K562 (cell line): ENCODE data around the gene GFRA3. TPM values are rescaled to one million over a fixed set of nuclear protein-coding genes. Genes with fewer than 3 reads are reported as not detected.

Experiments
- ATF3 ChIP-seq, 2 experiments: fragments of 450-650 bp in 1 of 2; sonication (generic) in 1 of 2; formaldehyde crosslinking in 1 of 2; IDR thresholded peaks in 1 of 2; conservative IDR thresholded peaks in 1 of 2; 2 replicates each; pipeline versions ENCODE4 v1.6.1 to v1.8.1; 2016 to 2023; ENCODE audit warnings: mild to moderate bottlenecking in 2 of 2, moderate library complexity in 2 of 2, inconsistent platforms in 1 of 2, missing genetic modification reagents in 1 of 2
- ATF7 ChIP-seq: fragments of 450-650 bp; IDR thresholded peaks from 2 replicates; pipeline ENCODE4 v1.7.1; 2014; ENCODE audit warnings: mild to moderate bottlenecking, moderate library complexity
- CEBPG ChIP-seq, 3 experiments: fragments of 200-800 bp in 1 of 3; sonication (Bioruptor generic) in 1 of 3; sonication (generic) in 1 of 3; formaldehyde crosslinking in 1 of 3; IDR thresholded peaks in 2 of 3; conservative IDR thresholded peaks in 1 of 3; 2 replicates each; pipeline versions ENCODE4 v1.6.1 to v1.8.0; 2016 to 2022; ENCODE audit warnings: missing compliant biosample characterization in 2 of 3, missing genetic modification characterization in 2 of 3, mild to moderate bottlenecking in 1 of 3, missing genetic modification reagents in 1 of 3
- CXXC5 ChIP-seq: fragments of 250-450 bp; sonication (Bioruptor Pico); IDR thresholded peaks from 2 replicates; pipeline ENCODE4 v1.8.0; 2022; ENCODE audit warnings: inconsistent platforms, mild to moderate bottlenecking, moderate library complexity
- DEAF1 ChIP-seq: fragments of 450-650 bp; formaldehyde crosslinking; IDR thresholded peaks from 2 replicates; pipeline ENCODE4 v1.4.0; 2020; ENCODE audit warnings: mild to moderate bottlenecking, moderate library complexity
- FOXK2 ChIP-seq, 2 experiments: fragments of 450-650 bp; IDR thresholded peaks in 1 of 2; conservative IDR thresholded peaks in 1 of 2; 2 replicates each; pipeline ENCODE4 v1.6.1; 2016; ENCODE audit warnings: low read depth in 2 of 2, mild to moderate bottlenecking in 1 of 2
- IRF1 ChIP-seq: sonication (generic); formaldehyde crosslinking; IDR thresholded peaks from 2 replicates; pipeline ENCODE4 v1.8.0; 2022; ENCODE audit warnings: missing genetic modification reagents, mild to moderate bottlenecking, borderline replicate concordance
- KDM1A ChIP-seq, 2 experiments: fragments of 450-650 bp; IDR thresholded peaks; 2 replicates each; pipeline ENCODE4 v1.6.1; 2016; ENCODE audit warnings: mild to moderate bottlenecking in 2 of 2
- MNT ChIP-seq, 2 experiments: fragments of 450-650 bp; conservative IDR thresholded peaks; 2 replicates each; pipeline ENCODE4 v1.6.1; 2017; ENCODE audit warnings: mild to moderate bottlenecking in 2 of 2, moderate library complexity in 2 of 2
- POLR2B ChIP-seq: fragments of 450-650 bp; IDR thresholded peaks from 2 replicates; pipeline ENCODE4 v1.6.1; 2018; ENCODE audit warnings: low read depth; ENCODE audit not compliant: partially characterized antibody
- RB1 ChIP-seq: fragments of 450-650 bp; IDR thresholded peaks from 2 replicates; pipeline ENCODE4 v1.6.1; 2017; ENCODE audit warnings: low read depth, mild to moderate bottlenecking
- SMAD1 ChIP-seq: fragments of 150-350 bp; IDR thresholded peaks from 2 replicates; pipeline ENCODE4 v1.6.1; 2014; ENCODE audit warnings: low read length, low read depth; ENCODE audit not compliant: partially characterized antibody
- SP2 ChIP-seq: IDR thresholded peaks from 2 replicates; pipeline ENCODE4 v1.6.1; 2011; ENCODE audit warnings: mild to moderate bottlenecking, low read depth, low read length, moderate library complexity; ENCODE audit not compliant: poor library complexity, severe bottlenecking; ENCODE audit errors: extremely low read depth
- STAT5B ChIP-seq: fragments of 250-450 bp; sonication (Bioruptor Pico); IDR thresholded peaks from 2 replicates; pipeline ENCODE4 v1.8.0; 2021; ENCODE audit warnings: mild to moderate bottlenecking, inconsistent platforms
- TAF1 ChIP-seq: IDR thresholded peaks from 2 replicates; pipeline ENCODE4 v1.6.1; 2011; ENCODE audit warnings: mild to moderate bottlenecking, low read length, moderate library complexity; ENCODE audit not compliant: insufficient read depth, control insufficient read depth, severe bottlenecking; ENCODE audit errors: extremely low read depth
- polyA plus RNA-seq, 8 experiments: library from polyadenylated mRNA; depleted of rRNA in 4 of 8; stranded (reverse) in 5 of 8; unstranded in 3 of 8; fragments of >200 nt; fragmentation: Nextera tagmentation in 2 of 8; fragmentation: Illumina TruSeq in 1 of 8; extraction: Ambion mirVana in 2 of 8; extraction: Trizol in 1 of 8; gene quantifications; 2 replicates each; pipeline versions ENCODE4 v1.2.1 to v1.2.3, GENCODE V29; 2011 to 2014; ENCODE audit warnings: inconsistent platforms in 1 of 8, missing spikeins in 1 of 8
- total RNA-seq, 7 experiments: library from RNA; depleted of rRNA in 6 of 7; stranded (reverse); fragments of >200 nt in 6 of 7; fragmentation: Illumina TruSeq in 2 of 7; extraction: Trizol in 2 of 7; gene quantifications; 2 replicates each; pipeline versions ENCODE4 v1.2.1 to v1.2.3, GENCODE V29; 2011 to 2021; ENCODE audit warnings: low replicate concordance in 1 of 7
- TF ChIP-seq, protein P1 (sequence below): fragments of 450-650 bp; IDR thresholded peaks from 2 replicates; pipeline ENCODE4 v1.7.1; 2018; ENCODE audit warnings: mild to moderate bottlenecking, low read depth; ENCODE audit not compliant: partially characterized antibody

GFRA3 gene
- total and polyA plus RNA-seq, 9 of the 15 experiments (the other 6 are each of a cell fraction or from before 2014, with no cell fraction given): 0.05 to 0.09 (median 0.08) TPM; not detected in 6

DNA sequence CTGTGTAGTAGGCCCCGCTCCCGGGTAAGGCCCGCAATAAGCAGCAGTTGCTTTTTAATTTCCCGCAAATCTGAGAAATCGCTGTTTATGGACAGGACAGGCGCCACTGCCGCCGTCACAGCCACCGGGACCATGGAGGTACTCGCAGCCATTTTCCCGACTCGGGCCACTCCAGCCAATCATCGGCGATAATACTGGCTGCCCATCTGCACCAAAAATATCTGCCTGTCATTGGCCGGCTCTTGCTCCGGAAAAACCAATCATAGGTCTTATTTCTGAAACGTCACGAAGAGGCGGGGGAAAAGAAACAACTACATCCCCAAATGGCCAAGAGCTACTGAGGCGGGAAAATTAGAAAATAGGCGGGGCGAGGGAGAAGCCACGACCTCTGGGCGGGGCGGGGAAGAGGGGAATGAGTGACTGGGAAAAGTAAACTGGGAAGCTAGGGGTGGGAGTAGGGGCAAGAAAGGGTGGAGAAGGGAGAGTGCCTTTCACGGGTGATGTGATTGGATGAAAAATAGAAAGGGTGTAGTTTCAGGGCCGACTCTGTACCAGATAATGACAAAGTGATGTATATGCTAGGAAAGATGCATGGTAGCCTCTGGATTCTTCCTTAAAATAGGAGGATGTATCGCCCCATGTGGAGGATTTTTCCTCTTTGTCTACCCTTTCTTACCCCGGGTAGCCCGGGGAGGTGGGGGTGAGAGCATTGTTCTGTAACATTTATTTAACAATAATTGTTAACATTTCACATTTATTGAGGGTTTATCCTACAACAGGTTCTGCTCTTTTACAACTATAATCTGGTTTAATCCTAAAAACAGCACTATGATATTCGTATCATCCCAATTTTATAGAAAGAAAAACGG lies 61.0 kb downstream of the GFRA3 start, which contains the start of gene CDC23 (continued):
- TF ChIP-seq ATF3 (IDR thresholded peaks at IDR 0.05) (no peak), ATF3 (CRISPR knock-in tag; conservative IDR thresholded peaks at IDR 0.05) (no peak), RB1 (peak; percentile 72; the same call in 1 of the 2 replicates), IRF1 (CRISPR knock-in tag) (no peak), FOXK2 (conservative IDR thresholded peaks at IDR 0.05 in 1 of 2, IDR thresholded peaks at IDR 0.05 in 1 of 2; ENCODE audit: low read depth in 2 of 2) (peak; percentile 95), MNT (conservative IDR thresholded peaks at IDR 0.05) (peak in 1 of 2 experiments; percentile 75; a peak in 2 of 4 replicates), STAT5B (no peak), ATF7 (peak; percentile 53), SMAD1 (peak; percentile 54), CEBPG (CRISPR knock-in tag; IDR thresholded peaks at IDR 0.05) (no peak), CEBPG (tag; conservative IDR thresholded peaks at IDR 0.05 in 1 of 2, IDR thresholded peaks at IDR 0.05 in 1 of 2) (no peak), TAF1 (peak; percentile 93), POLR2B (peak; percentile 84), DEAF1 (no peak), SP2 (peak; percentile 39), KDM1A (IDR thresholded peaks at IDR 0.05) (no peak), CXXC5 (CRISPR knock-in tag) (peak; percentile 43; the same call in 1 of the 2 replicates)
- TF ChIP-seq, protein P1, sequence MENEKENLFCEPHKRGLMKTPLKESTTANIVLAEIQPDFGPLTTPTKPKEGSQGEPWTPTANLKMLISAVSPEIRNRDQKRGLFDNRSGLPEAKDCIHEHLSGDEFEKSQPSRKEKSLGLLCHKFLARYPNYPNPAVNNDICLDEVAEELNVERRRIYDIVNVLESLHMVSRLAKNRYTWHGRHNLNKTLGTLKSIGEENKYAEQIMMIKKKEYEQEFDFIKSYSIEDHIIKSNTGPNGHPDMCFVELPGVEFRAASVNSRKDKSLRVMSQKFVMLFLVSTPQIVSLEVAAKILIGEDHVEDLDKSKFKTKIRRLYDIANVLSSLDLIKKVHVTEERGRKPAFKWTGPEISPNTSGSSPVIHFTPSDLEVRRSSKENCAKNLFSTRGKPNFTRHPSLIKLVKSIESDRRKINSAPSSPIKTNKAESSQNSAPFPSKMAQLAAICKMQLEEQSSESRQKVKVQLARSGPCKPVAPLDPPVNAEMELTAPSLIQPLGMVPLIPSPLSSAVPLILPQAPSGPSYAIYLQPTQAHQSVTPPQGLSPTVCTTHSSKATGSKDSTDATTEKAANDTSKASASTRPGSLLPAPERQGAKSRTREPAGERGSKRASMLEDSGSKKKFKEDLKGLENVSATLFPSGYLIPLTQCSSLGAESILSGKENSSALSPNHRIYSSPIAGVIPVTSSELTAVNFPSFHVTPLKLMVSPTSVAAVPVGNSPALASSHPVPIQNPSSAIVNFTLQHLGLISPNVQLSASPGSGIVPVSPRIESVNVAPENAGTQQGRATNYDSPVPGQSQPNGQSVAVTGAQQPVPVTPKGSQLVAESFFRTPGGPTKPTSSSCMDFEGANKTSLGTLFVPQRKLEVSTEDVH: peak; percentile 99
